Gastrocnemius medialis (tissue), 4 donors: Measurements from ENCODE around the gene HELB.

Experiments
- POLR2A ChIP-seq, 2 donors: fragments of 450-650 bp; IDR thresholded peaks; one replicate each; pipeline ENCODE4 v1.6.1; 2017; ENCODE audit warnings: antibody characterized with exemption in 2 of 2, mild to moderate bottlenecking in 2 of 2, moderate library complexity in 2 of 2
- TF ChIP-seq, protein P1 (sequence below), 5 experiments: fragments of 450-650 bp in 3 of 5; fragments of 200-600 bp in 2 of 5; sonication (generic) in 2 of 5; IDR thresholded peaks in 4 of 5; conservative IDR thresholded peaks in 1 of 5; 1 replicate in 4 of 5; 2 replicates in 1 of 5; pipeline ENCODE4 v1.5.1; 2016 to 2019; ENCODE audit warnings: antibody characterized with exemption in 5 of 5, mild to moderate bottlenecking in 3 of 5, moderate library complexity in 3 of 5

DNA sequence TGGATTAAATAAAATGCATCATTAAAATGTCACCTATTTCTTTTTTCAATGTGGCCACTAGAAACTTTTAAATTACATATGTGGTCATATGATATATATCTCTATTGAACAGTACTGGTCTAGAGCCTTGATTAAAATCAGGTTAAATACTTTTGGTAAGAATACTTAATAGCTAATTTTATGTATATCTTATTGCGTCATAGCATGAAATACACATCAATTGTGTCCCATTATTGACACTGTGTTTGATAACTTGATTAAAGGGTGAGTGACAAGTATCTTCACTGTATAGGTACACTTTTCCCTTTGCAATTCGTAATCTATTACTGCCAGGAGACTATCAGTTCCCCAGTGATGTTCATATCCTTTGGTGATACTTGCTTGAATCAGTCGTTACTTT lies 4.4 kb upstream of the HELB start:
- TF ChIP-seq, protein P1, sequence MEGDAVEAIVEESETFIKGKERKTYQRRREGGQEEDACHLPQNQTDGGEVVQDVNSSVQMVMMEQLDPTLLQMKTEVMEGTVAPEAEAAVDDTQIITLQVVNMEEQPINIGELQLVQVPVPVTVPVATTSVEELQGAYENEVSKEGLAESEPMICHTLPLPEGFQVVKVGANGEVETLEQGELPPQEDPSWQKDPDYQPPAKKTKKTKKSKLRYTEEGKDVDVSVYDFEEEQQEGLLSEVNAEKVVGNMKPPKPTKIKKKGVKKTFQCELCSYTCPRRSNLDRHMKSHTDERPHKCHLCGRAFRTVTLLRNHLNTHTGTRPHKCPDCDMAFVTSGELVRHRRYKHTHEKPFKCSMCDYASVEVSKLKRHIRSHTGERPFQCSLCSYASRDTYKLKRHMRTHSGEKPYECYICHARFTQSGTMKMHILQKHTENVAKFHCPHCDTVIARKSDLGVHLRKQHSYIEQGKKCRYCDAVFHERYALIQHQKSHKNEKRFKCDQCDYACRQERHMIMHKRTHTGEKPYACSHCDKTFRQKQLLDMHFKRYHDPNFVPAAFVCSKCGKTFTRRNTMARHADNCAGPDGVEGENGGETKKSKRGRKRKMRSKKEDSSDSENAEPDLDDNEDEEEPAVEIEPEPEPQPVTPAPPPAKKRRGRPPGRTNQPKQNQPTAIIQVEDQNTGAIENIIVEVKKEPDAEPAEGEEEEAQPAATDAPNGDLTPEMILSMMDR (IDR thresholded peaks at IDR 0.05 in 4 of 5, conservative IDR thresholded peaks at IDR 0.05 in 1 of 5): no peak
- TF ChIP-seq POLR2A (IDR thresholded peaks at IDR 0.05): no peak
